Activated CD8-positive, alpha-beta T cell treated with anti-CD3 and anti-CD28 coated beads for 36 hours (primary cell): ENCODE measurements around the gene IFT22. TPM values are rescaled to one million over a fixed set of nuclear protein-coding genes. Genes with fewer than 3 reads are reported as not detected.

Experiments used
- ATAC-seq: fragments of 200-7000 bp; cut with Tn5 transposase; one replicate; pipeline ENCODE4 v1.10.0; 2021; ENCODE audit warnings: mild to moderate bottlenecking, moderate library complexity
- CTCF ChIA-PET: fragments of 350-600 bp; sonication (Branson Sonifier 250); formaldehyde crosslinking; loops from one replicate; lab custom pipeline; 2021; ENCODE audit warnings: antibody characterized with exemption; lab: Charles Lee
- POLR2A ChIA-PET: fragments of 350-600 bp; sonication (Branson Sonifier 250); formaldehyde crosslinking; loops from one replicate; lab custom pipeline; 2021; ENCODE audit warnings: antibody characterized with exemption; lab: Charles Lee
- DNase-seq: peaks from one replicate; pipeline ENCODE4 v3.0.0-alpha.2; 2020
- H3K27ac Mint-ChIP-seq: one replicate; pipeline ENCODE4 v1.8.0; 2021; ENCODE audit warnings: mild to moderate bottlenecking, mixed read lengths
- H3K27me3 Mint-ChIP-seq: one replicate; pipeline ENCODE4 v1.8.0; 2021; ENCODE audit warnings: mixed read lengths
- H3K36me3 Mint-ChIP-seq: one replicate; pipeline ENCODE4 v1.8.0; 2021; ENCODE audit warnings: low read depth, mixed read lengths
- H3K4me1 Mint-ChIP-seq: one replicate; pipeline ENCODE4 v1.8.0; 2021; ENCODE audit warnings: low read depth, mixed read lengths
- H3K4me3 Mint-ChIP-seq: one replicate; pipeline ENCODE4 v1.8.0; 2021; ENCODE audit warnings: mild to moderate bottlenecking, moderate library complexity, mixed read lengths
- H3K9me3 Mint-ChIP-seq: one replicate; pipeline ENCODE4 v1.8.0; 2021; ENCODE audit warnings: mixed read lengths
- intact Hi-C: fragments of 100-400 bp; cut with micrococcal nuclease; formaldehyde crosslinking; loops from one replicate; pipeline ENCODE4 v1.10.0; 2022
- total RNA-seq, 2 experiments: library from RNA; stranded (reverse); gene quantifications; one replicate each; pipeline ENCODE4 v1.2.3, GENCODE V29; 2021
- TF ChIP-seq, protein P1 (sequence below): fragments of 200-600 bp; IDR thresholded peaks from one replicate; pipeline ENCODE4 v1.8.0; 2022; ENCODE audit warnings: antibody characterized with exemption, mild to moderate bottlenecking

Gene IFT22
- total RNA-seq, 2 experiments from 2014 or later = 3.8 to 5.1 TPM

- no peak overlapping the region for H3K27ac Mint-ChIP-seq
- ChIA-PET POLR2A (interaction anchor here (3.2 kb wide), 1 partner anchor 11 kb away, joined by 14 read pairs; no protein-coding TSS in a partner anchor), CTCF (no interaction called here)
- peaks cover 8% of the 10 kb centered on the region for H3K4me1 Mint-ChIP-seq
- H3K4me3 Mint-ChIP-seq = no peak overlapping the region
- ATAC-seq (no peak), DNase-seq (no peak)
- TF ChIP-seq, protein P1, sequence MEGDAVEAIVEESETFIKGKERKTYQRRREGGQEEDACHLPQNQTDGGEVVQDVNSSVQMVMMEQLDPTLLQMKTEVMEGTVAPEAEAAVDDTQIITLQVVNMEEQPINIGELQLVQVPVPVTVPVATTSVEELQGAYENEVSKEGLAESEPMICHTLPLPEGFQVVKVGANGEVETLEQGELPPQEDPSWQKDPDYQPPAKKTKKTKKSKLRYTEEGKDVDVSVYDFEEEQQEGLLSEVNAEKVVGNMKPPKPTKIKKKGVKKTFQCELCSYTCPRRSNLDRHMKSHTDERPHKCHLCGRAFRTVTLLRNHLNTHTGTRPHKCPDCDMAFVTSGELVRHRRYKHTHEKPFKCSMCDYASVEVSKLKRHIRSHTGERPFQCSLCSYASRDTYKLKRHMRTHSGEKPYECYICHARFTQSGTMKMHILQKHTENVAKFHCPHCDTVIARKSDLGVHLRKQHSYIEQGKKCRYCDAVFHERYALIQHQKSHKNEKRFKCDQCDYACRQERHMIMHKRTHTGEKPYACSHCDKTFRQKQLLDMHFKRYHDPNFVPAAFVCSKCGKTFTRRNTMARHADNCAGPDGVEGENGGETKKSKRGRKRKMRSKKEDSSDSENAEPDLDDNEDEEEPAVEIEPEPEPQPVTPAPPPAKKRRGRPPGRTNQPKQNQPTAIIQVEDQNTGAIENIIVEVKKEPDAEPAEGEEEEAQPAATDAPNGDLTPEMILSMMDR = no peak
- no peaks in the 10 kb centered on the region for H3K9me3 Mint-ChIP-seq
- intact Hi-C loops = no loop called here
- H3K36me3 Mint-ChIP-seq = peaks cover 7% of the 10 kb centered on the region
- no peaks in the 10 kb centered on the region for H3K27me3 Mint-ChIP-seq
These were observed 2.2 kb downstream of the IFT22 start for GRCh38 chr7:101319401-101319800.

- no peak overlapping the region for H3K27ac Mint-ChIP-seq
- TF ChIP-seq, protein P1 = peak; percentile 83
- POLR2A ChIA-PET = no interaction called here
- H3K36me3 Mint-ChIP-seq = peaks cover 24% of the 10 kb centered on the region
- no peaks in the 10 kb centered on the region for H3K27me3 Mint-ChIP-seq
- H3K9me3 Mint-ChIP-seq = peaks cover 7% of the 10 kb centered on the region
- H3K4me1 Mint-ChIP-seq = no peaks in the 10 kb centered on the region
- H3K4me3 Mint-ChIP-seq = no peak overlapping the region
- CTCF ChIA-PET = interaction anchor here (0.6 to 3.8 kb wide), 33 partner anchors 10 to 1080 kb away, joined by 3 to 22 read pairs (median 4); partner anchors contain the start of genes COL26A1, NAT16, PLOD3 and PRKRIP1
- peak; percentile 47 for ATAC-seq
- DNase-seq = peak; percentile 74
- intact Hi-C loops = no loop called here
These were observed 6.3 kb downstream of the IFT22 start for GRCh38 chr7:101315336-101315735.

- peaks cover 37% of the 10 kb centered on the region for H3K36me3 Mint-ChIP-seq
- peak; percentile 72 for DNase-seq
- peaks cover 18% of the 10 kb centered on the region for H3K27me3 Mint-ChIP-seq
- intact Hi-C loops = no loop called here
- peak overlapping the region; percentile 91 for H3K27ac Mint-ChIP-seq
- H3K4me3 Mint-ChIP-seq = peak overlapping the region; percentile 80
- CTCF ChIA-PET = interaction anchor here (0.8 to 2.4 kb wide), 2 partner anchors 26 to 250 kb away, joined by 3 to 5 read pairs; no protein-coding TSS in a partner anchor
- TF ChIP-seq, protein P1 = no peak
- ATAC-seq = peak; percentile 92
- peaks cover 10% of the 10 kb centered on the region for H3K4me1 Mint-ChIP-seq
- peaks cover 17% of the 10 kb centered on the region for H3K9me3 Mint-ChIP-seq
- POLR2A ChIA-PET = interaction anchor here (2.9 kb wide), 1 partner anchor 12 kb away, joined by 14 read pairs; the partner anchor contains the start of gene IFT22
These were observed 13.1 kb downstream of the IFT22 start for GRCh38 chr7:101308245-101309085.

DNA sequence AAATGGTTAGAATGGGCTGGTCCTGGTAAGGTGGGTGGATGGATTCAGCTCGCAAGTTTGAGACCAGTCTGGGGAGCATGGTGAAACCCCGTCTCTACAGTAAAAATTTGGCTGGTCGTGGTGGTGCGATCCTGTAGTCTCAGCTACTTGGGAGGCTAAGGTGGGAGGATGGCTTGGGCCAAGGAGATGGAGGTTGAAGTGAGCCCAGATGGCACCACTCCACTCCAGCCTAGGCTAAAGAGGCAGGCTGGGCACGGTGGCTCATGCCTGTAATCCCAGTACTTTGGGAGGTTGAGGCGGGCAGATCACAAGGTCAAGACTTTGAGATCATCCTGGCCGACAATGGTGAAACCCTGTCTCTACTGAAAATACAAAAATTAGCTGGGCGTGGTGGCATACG is 15.3 kb downstream of the IFT22 start:
- Mint-ChIP-seq H3K4me3 (no peak overlapping the region), H3K27ac (no peak overlapping the region), H3K27me3 (peaks cover 29% of the 10 kb centered on the region), H3K9me3 (peaks cover 18% of the 10 kb centered on the region), H3K4me1 (peaks cover 10% of the 10 kb centered on the region), H3K36me3 (peaks cover 33% of the 10 kb centered on the region)
- TF ChIP-seq, protein P1 = no peak
- POLR2A ChIA-PET = no interaction called here
- DNase-seq (no peak), ATAC-seq (no peak)
- CTCF ChIA-PET = interaction anchor here (1.1 to 3.7 kb wide), 6 partner anchors 9 to 134 kb away, joined by 3 to 22 read pairs (median 3); no protein-coding TSS in a partner anchor
- intact Hi-C loops = no loop called here
